GM18511 (cell line): Measurements from ENCODE around the gene FAM13C.
"Not testable (repeated sequence)": the region's sequence is repeated elsewhere in the genome, so short reads cannot be mapped to it uniquely, and the experiment has no call there.

ENCODE experiments used
- ATAC-seq: cut with Tn5 transposase; IDR thresholded peaks from one replicate; pipeline ENCODE4 v1.9.1; 2021; ENCODE audit warnings: mild to moderate bottlenecking, moderate library complexity; ENCODE audit not compliant: unreplicated experiment

FAM13C gene

DNA sequence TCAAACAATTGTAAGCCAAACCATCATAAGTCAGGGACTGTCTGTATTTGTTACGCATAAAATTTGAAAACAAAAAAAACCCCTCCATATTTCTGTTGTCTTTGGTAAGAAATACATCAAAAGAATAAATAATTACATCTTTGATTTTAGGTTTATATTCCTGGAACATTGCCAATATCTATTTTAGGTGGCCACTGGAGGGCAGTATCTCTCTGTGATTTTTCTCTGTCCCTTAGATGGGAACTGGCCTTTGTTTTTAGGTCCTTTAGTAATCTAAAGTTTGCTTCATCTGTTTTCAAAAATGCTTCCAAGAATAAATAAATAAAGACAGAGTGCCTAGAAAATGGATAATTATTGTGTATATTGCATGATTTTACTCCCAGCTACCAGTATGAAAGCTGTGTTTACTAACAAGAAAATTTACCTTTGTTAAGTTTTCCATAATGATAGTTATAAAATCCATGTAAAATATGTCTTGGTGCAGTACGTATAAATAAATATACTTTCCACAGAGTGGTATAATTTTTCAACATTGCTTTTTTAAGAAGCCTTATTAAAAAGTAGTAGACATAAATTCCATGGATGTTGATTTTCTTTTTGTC, 121.7 kb downstream of the FAM13C start:
- no peak for ATAC-seq

DNA sequence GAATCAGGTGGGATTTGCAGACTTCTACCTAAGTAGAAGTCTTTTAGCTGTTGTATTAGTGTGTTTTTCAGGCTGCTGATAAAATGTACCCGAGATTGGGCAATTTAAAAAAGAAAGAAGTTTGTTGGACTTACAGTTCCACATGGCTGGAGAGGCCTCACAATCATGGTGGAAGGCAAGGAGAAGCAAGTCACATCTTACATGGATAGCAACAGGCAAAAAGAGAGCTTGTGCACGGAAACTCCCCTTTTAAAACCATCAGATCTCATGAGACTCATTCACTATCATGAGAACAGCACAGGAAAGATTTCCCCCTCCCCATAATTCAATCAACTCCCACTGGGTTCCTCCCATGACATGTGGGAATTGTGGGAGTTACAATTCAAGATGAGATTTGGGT, 123.2 kb downstream of the FAM13C start:
- ATAC-seq = not testable (repeated sequence)

DNA sequence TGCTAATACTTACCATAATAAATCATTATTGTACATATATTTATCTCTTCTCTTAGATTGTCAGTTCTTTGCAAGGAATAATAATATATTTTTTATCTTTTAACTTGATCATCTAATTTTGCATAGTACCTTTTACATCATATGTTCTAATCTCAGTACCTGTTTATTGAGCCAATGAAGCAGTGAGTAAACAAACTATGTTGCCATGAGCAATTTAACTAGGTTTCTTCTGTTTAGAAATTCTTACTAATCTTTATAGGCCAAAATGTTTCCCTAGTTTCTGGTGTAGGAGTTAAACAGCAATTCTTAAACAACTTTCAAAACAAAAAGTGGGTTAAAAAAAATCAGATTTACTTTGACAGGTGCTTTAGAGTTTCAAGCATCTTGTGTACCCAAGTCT, 124.6 kb downstream of the FAM13C start:
- no peak for ATAC-seq

DNA sequence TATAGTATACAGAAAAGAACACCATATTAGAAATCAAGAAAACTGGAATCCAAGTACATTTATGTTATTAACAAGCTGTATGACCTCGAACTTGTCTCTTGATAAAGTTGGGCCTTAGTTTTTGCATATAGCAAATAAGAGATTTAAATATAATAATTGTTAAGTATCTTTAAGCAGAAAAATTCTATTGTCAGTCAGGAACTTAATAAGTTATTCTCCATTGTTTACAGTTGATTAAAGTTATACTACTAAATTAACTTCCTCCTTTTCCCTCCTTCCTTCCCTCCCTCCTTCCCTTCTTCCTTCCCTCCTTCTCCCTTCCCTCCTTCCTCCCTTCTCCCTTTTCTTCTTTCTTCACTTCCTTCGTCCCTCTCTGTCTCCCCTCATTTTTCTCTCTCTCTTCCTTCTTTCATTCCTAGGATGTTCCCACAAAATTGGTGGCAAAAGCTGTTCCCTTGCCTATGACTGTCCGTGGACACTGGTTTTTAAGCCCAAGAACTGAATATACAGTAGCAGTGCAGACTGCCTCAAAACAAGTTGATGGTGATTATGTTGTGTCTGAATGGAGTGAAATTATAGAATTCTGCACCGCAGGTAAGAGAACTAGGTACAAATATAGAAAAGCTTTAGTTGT, 126.2 kb downstream of the FAM13C start:
- ATAC-seq = no peak

DNA sequence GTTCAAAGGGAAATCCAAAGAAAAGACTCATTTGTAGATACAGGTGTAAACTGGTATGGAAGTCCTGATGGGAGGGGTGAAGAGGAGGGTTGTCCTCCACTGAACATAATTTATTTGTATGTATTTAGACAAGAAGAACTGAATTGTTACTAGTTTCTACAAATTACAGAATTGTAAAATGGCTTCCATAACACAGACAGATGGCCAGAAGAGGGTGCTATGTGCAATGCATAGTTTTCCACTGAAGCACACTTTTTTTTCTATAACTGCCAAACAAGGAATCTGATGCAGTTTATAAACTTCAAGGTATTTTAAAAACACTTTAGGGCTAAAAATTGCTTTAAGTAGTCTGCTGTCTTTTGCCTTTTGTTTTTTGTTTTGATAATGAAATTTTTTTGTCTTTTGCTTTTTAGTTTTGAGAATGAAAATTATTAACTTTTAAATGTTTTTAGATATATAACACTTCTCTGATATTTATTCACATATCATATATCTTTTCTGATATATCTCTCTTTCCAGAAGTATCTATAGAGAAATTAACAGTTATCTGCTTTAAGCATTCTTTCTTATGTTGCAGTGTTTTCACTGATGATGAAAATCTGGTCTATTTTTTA, 127.4 kb downstream of the FAM13C start:
- ATAC-seq = no peak

DNA sequence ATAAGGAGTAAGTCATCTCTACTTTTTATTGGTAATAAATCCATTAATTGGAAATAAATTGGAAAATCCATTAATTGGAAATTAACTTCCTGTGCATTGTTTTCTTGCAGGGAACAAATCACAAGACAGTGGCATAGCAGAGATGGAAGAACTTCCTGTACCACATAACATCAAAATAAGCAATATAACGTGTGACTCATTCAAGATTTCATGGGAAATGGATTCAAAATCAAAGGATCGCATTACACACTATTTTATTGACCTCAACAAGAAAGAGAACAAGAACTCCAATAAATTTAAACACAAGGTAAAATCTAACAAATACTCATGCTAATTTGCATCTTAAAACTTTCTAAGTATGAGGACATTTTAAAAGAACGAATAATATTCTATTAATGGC, 128.2 kb downstream of the FAM13C start:
- ATAC-seq = no peak

DNA sequence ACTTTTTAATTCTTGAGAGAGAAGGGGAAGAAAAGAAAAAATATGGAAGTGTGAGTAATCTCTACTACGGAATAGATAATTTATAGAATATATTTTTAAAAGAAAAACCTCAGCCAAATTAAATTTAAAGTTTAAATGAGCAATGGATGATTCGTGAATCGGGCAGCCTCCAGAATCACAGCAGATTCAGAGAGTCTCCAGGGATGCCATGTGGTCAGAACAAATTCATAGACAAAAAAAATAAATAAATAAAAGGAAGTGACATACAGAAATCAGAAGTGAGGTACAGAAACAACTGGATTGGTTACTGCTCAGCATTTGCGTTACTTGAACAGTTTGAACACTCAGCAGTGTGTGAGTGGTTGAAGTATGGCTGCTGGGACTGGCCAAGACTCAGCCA, 132.9 kb downstream of the FAM13C start:
- ATAC-seq = no peak

DNA sequence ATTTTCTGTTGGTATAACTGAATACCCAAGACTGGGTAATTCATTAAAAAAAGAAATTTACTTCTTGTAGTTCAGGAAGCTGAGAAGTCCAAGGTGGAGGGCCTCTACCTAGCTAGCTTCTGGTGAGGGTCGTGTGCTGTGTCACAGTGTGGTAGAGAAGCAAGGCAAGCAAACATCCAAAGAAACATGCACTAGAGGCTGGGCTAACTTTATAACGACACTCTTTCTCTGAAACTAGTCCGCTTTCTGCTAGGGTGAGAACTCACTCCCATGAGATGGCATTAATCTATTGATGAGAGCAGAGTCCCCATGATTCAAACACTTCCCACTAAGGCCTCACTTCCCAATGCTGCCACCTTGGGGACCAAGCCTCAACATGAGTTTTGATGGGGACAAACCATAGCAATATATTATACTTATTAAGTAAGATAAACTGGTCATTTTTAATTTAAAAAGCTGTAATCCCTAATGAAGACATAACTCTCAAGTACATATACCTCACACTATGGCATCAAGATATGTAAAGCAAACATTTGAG, 135.1 kb downstream of the FAM13C start:
- no peak for ATAC-seq

DNA sequence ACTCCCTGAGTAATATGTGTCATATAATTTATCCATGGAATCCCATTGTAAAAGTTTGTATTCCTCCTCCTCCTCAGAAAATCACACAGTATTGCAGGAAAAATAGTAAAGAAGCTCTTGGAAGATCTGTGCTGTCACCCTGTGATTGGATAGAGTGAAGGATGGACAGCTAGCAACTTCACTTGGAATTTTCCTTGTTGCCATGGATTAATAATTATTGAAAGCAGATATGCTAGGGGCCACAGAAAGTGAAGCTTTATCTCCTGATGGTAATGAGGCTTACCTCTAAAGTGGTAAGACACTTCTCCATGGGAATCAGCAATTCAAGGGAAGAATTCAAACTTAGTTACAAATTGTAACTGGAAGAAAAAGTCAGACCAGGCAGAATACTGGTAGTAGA, 137.1 kb downstream of the FAM13C start:
- no peak for ATAC-seq

DNA sequence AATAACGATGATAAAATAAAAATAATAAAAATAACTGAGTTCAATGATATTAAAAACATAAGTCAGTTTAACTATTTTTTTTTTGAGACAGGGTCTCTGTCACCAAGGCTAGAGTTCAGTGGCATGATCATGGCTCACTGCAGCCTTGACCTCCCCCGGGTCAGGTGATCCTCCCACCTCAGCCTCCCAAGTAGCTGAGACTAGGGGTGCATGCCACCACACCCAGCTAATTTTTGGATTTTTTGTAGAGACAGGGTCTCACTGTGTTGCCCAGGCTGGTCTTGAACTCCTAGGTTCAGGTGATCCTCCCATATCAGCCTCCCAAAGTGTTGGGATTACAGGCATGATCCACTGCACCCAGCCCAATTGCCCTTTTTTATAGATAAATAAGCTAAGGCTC, 138.8 kb downstream of the FAM13C start:
- not testable (repeated sequence) for ATAC-seq

DNA sequence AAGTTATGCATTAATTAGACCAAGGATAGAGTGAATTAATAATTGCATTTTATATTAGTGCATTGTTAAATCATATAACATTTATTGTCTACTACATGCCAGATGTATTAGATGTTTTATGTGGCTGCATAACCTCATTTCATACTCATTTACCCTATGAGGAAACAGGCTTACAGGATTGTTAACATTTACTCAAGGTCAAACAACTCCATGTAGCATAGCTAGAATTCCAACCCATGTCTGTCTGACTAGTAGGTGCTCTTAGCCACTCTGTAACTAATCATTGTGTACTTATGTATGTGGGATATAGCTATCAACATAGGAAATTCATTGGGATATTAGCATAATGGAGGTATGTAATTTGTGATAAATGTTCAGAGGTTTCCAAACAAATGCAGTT, 139.6 kb downstream of the FAM13C start:
- ATAC-seq = no peak

DNA sequence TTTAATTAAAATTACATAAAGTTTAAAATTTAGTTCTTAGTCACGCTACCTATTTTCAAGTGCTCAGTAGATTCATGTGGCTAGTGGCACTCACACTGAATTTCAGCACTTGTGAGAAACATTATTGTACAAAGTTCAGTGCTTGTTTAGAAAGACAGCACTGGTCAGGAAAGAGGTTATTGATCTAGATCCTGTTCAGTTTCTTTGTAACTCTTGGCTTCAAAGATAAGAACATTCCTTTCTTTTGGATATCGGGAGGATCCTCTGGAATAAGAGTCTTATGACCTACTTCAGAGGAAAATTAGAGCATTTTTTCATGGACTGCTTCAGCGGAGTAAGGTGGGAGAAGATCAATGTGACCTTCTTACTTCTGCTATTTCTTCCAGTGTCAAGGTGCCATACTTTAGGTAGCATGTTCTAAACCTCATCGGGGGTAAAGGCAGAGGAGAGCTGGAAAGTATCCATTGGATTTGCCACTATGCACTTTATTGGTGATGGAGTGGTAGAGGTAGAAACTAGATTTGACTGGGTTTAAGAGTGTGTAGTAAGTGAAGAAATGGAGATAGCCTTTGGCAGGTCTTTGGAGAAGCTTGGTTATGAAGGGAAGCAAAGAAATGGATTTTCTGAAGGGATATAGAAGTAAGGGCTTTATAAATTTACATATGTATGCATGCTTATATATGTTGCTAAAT, 146.0 kb downstream of the FAM13C start:
- ATAC-seq = no peak

DNA sequence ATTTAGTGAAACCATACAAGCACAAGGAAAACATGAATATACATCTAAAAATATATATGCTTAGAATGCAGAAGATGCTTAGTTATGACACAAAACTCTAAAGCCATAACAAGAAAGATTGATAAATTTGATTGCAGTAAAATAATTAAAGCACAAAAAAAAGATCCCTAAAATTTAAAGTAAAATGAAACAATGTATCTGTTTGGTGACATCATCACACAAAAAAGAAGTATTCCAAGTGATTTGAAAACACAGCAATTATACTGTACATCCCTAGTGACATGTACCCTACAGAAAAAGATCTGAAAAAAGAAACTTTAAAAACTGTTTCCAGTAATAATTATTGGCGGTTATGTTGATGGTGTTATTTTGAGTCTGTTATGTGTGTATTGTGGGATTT, 148.2 kb downstream of the FAM13C start:
- ATAC-seq = no peak

DNA sequence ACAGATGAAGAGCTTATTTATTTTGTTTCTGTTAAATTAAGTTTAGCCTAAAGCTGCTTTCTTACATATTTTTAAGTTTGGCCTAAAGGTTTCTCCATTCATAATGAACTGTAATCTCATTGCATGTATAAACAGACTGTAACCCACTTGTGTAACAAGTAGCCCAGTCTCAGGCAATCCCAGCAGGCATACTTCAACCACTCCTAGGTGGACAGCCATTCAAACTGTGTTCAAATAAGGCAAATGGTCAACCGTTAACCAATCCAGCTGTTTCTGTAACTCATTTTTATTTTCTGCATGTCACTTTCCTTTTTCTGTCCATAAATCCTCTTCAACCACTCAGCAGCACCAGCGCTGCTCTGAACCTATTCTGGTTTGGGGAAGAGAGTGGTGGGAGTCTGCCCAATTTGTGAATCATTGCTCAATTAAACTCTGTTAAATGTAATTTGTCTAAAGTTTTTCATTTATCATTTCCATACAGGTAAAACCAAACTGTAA, 150.0 kb downstream of the FAM13C start:
- ATAC-seq = no peak

DNA sequence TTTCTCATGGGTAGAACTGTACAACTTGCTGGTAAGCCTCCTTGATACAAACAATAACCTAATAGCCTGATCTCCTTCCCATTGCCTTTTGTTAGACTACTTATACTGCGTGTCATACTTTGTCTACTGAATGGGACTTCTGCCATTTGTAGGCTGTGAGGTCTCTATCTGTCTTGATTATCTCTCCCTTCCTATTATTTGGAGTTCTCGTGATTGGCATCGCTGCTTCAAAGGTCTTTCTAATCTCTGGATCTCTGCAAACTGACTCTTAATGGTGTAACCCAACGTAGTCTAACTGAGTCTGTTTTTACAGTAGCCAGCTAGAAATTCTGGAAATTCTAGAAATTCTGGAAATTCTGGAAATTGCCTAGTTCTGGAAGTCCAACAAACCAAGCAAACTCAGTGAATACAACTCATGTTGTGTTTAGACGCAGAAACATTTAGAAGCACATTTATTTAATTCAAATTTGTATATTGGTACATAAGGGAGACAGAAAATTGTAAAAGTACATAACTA, 156.1 kb downstream of the FAM13C start:
- no peak for ATAC-seq
